Measurements from ENCODE around the gene APCDD1L. TPM values are rescaled to one million over a fixed set of nuclear protein-coding genes. Genes with fewer than 3 reads are reported as not detected.

Gene APCDD1L
- total and polyA plus RNA-seq, 4 donors, result 0.04 TPM; not detected in 3

GRCh38 chr20:58492074-58492718 is 23.0 kb downstream of the APCDD1L start:
- Histone ChIP-seq H3K4me1 (ENCODE audit: control insufficient read depth in 4 of 4, insufficient read depth in 4 of 4, low read length in 3 of 4) (no peaks in the 10 kb centered on the region), H3K36me3 (ENCODE audit: control insufficient read depth in 4 of 4, insufficient read depth in 3 of 4, low read depth in 1 of 4, low read length in 3 of 4) (no peaks in the 10 kb centered on the region), H3K4me3 (ENCODE audit: low read depth in 1 of 3, low read length in 3 of 3) (no peak overlapping the region), H3K27me3 (ENCODE audit: control insufficient read depth in 4 of 4, insufficient read depth in 4 of 4, low read length in 3 of 4) (no peaks in the 10 kb centered on the region), H3K27ac (ENCODE audit: low read depth in 1 of 2, low read length in 2 of 2) (no peak overlapping the region), H3K9ac (ENCODE audit: low read depth in 1 of 2, low read length in 2 of 2) (no peak overlapping the region), H3K9me3 (ENCODE audit: control insufficient read depth in 4 of 4, low read length in 3 of 4) (peaks cover 0 to 18% (median 2%) of the 10 kb centered on the region in 4 donors)
- 78% methylated on average over 7 of the region's 7 CpGs for whole genome bisulfite sequencing
- DNase-seq (ENCODE audit: low spot score), result no peak
- TF ChIP-seq ATF3 (IDR thresholded peaks at IDR 0.05) (no peak), REST (IDR thresholded peaks at IDR 0.05) (no peak), NR2F2 (IDR thresholded peaks at IDR 0.05) (no peak), HNF4G (IDR thresholded peaks at IDR 0.05) (no peak), YY1 (IDR thresholded peaks at IDR 0.05) (no peak), HNF4A (conservative IDR thresholded peaks at IDR 0.05) (no peak), MAX (IDR thresholded peaks at IDR 0.05) (no peak), ZBTB33 (IDR thresholded peaks at IDR 0.05) (no peak), GABPA (IDR thresholded peaks at IDR 0.05 in 1 of 2, conservative IDR thresholded peaks at IDR 0.05 in 1 of 2) (no peak), JUND (IDR thresholded peaks at IDR 0.05) (no peak), RAD21 (IDR thresholded peaks at IDR 0.05) (no peak), RXRA (IDR thresholded peaks at IDR 0.05) (no peak), FOXA1 (IDR thresholded peaks at IDR 0.05) (no peak), SP1 (IDR thresholded peaks at IDR 0.05) (no peak), EGR1 (IDR thresholded peaks at IDR 0.05; ENCODE audit: low read depth in 2 of 2) (no peak), TAF1 (conservative IDR thresholded peaks at IDR 0.05) (no peak), CTCF (IDR thresholded peaks at IDR 0.05; ENCODE audit: low read depth, low read length, missing input control) (no peak)
